ENCODE data around the gene HEBP2.
A peak's percentile ranks its signal among the peaks of the same experiment; 100 is the strongest.
"Not testable (repeated sequence)": the region's sequence is repeated elsewhere in the genome, so short reads cannot be mapped to it uniquely, and the experiment has no call there.

The HEBP2 gene

GRCh38 chr6:138421089-138421488 lies 17.1 kb downstream of the HEBP2 start:
- no peak for DNase-seq

DNA sequence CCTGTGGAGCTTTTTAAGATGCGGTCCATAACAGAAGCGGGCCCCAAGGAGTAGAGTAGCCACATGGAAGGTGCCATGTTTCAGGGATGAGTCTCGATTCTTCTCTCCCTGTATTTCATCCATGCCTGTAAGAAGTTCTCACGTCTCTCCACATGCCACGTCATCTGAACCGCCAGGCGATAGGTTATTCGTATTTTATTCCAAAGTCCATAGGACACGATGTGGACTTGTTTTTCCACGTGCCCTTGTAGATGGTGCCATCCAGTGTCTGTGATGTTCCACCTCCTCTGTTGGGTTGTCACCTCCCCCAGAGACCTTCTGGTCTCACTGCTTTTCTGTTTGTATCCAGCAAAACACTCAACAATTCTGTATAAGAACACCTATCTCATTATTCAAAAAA lies 17.6 kb downstream of the HEBP2 start:
- no peak for DNase-seq

DNA sequence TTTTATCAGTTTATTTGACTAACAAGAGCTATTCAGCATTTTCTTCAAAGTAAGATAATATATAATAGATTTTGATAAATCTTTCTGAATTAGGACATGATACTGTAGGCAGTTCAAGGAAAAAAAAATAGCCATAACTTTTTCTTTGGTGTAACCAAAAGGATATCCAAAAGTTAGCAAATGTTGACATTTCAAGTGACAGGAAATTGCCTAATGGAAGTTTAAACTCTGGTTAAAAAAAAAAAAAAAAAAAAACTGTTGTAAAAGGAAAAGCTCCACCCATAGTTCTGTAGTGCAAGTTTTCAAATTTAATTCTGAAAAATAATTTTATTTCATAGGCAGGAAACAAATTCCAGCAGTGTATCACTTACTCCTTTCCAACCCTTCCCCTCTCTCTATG lies 18.8 kb downstream of the HEBP2 start:
- no peak for DNase-seq

DNA sequence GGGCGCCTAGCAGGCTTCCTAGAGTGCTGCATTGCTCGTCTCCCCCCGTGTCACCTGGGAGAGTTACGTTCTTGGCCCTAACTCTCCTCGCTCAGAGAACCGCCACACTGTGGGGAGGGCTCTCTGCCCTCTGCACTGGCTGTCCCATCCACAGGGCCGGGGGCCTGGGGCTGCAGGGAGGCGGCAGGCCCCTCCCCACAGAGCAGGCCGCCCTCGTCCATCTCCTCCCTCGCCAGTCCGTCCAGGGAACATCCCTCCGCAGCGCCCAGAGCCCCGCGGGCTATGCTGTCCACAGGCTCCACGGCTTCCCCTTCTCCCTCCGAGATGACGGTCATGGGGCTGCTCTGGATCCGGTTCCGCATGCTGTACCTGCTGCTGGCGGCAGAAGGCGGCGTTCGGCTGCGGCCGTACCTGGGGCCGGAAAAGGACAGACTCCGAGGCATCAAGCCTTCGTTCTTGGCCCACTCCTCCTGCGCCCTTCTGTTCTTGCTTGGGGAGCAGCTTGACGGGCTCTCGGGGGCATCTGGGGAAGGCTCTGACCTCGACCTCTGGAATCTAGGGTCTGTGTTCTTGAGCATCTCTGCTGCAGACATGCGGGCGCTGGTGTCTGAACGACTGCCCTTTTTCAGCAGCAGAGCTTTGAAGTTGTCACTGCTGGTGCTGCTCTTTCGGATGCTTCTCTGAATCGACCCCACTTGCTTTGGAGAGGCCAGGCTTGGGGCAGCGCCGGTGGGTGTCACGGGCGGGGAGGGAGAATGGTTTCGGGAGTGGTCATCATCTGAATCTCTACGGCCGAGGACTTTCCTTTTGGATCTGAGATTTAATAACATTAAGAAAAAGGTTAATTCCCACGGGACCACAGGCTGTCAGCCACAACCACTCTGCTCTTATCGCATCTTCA lies 20.2 kb downstream of the HEBP2 start:
- DNase-seq, result no peak

GRCh38 chr6:138425256-138425655 lies 21.2 kb downstream of the HEBP2 start:
- not testable (repeated sequence) for DNase-seq

GRCh38 chr6:138426500-138427123 lies 22.6 kb downstream of the HEBP2 start:
- DNase-seq, result no peak

- DNase-seq, result no peak
Observed at GRCh38 chr6:138427701-138428100, 23.7 kb downstream of the HEBP2 start.

GRCh38 chr6:138428944-138429598 lies 25.0 kb downstream of the HEBP2 start:
- peak; percentile 47 for DNase-seq

GRCh38 chr6:138429761-138430160 lies 25.7 kb downstream of the HEBP2 start:
- DNase-seq, result peak; percentile 28

GRCh38 chr6:138430361-138431145 lies 26.5 kb downstream of the HEBP2 start:
- no peak for DNase-seq

- no peak for DNase-seq
Observed at GRCh38 chr6:138431256-138432062, 27.4 kb downstream of the HEBP2 start.

GRCh38 chr6:138432063-138432356 lies 28.0 kb downstream of the HEBP2 start:
- DNase-seq, result no peak

- no peak for DNase-seq
Observed at GRCh38 chr6:138434096-138434495, 30.1 kb downstream of the HEBP2 start.

GRCh38 chr6:138434925-138435324 lies 30.9 kb downstream of the HEBP2 start:
- DNase-seq, result no peak

DNA sequence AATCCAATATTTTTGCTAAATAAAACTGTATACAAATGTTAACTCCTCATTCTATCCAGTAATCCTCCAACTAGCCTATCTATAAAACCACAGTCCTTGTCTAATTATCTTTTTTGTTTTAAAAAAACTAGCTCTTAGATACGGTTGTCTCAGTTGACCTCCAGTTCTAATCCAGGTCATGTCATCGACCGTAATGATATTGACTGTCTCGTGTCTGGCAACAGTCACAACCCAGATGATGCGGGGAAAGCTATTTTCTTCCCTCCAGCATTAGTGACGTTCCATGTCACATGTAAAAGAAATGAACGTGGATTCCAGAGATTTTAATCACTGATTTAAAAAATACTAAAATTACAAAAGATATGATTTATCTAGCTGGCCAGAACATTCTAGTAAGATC lies 35.5 kb downstream of the HEBP2 start:
- no peak for DNase-seq

DNA sequence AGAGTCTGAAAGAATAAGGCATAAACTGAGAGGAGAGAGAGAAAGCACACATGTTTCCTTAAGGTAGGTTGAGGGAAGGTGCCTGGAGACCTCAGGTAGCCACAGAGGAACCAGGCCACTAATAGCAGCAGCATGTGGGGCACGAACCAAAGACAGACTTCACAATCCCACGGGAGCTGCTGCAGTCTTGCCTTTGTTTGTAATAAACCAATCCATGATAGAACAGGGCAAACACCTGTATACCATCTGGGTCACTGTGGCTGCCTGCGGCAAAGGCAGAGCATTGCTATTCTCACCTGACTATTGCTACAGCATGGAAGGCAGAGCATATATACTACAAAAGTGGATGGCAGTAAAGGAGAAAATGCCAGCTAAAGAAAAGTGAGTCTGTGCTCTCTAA lies 36.3 kb downstream of the HEBP2 start:
- no peak for DNase-seq

- no peak for DNase-seq
Observed at GRCh38 chr6:138440758-138441357, 36.8 kb downstream of the HEBP2 start.

DNA sequence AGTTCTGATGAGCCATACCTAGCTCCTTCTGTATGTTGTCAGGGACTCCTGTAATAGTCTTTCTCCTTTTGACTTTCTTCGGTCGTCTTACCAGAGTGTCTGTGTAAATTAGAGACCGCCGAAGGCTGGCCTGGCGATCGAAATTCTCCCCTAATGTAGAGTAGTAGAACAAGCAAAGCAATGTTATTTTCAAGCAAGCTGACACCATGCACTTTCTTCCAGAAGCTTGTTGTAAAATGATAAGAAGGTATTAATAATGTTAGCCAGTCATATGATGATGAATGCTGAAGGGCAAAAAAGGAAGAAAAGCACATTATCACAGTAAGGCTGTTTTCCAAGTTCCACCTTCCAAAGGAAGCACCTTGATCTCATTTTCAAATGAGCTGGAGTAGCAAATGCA lies 37.9 kb downstream of the HEBP2 start:
- no peak for DNase-seq

DNA sequence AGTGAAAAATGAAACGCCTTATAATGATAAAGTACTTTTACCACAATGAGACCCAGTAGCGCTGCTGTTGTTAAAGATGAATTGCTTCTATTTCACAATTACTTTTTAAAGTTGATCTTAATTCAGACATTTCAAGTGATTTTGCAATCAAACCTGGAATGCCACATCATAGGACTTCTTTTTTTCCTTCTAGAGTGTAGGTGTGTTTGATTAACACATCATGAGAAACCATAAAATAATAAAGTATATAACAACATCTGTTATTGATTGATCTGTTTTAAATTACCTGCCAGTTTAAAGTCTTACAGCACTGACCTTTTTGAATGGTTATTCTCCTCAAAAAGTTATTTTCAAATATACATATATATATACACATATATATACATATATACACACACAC lies 38.6 kb downstream of the HEBP2 start:
- no peak for DNase-seq

GRCh38 chr6:138443979-138444378 lies 40.0 kb downstream of the HEBP2 start:
- no peak for DNase-seq

GRCh38 chr6:138446821-138447220 lies 42.8 kb downstream of the HEBP2 start:
- no peak for DNase-seq

Measured in right kidney (tissue), 1 donor.